Suprapubic skin (tissue), 4 donors: Measurements from ENCODE around the gene ROPN1L. TPM values are rescaled to one million over a fixed set of nuclear protein-coding genes. Genes with fewer than 3 reads are reported as not detected.

Experiments used
- DNase-seq, 2 donors: peaks; one replicate each; pipeline ENCODE4 v3.0.0-alpha.2; 2019; ENCODE audit warnings: low spot score in 2 of 2
- H3K27ac ChIP-seq: fragments of 200-600 bp; sonication (generic); one replicate; pipeline ENCODE4 v1.5.1; 2019
- H3K27me3 ChIP-seq: fragments of 200-600 bp; sonication (generic); one replicate; pipeline ENCODE4 v1.5.1; 2019
- H3K36me3 ChIP-seq: fragments of 200-600 bp; sonication (generic); one replicate; pipeline ENCODE4 v1.5.1; 2019
- H3K4me1 ChIP-seq: fragments of 200-600 bp; sonication (generic); one replicate; pipeline ENCODE4 v1.5.1; 2019
- H3K4me3 ChIP-seq: fragments of 200-600 bp; sonication (generic); one replicate; pipeline ENCODE4 v1.5.1; 2019; ENCODE audit warnings: mild to moderate bottlenecking
- H3K9me3 ChIP-seq: fragments of 200-600 bp; sonication (generic); one replicate; pipeline ENCODE4 v1.5.1; 2019
- CTCF ChIP-seq, 2 donors: fragments of 200-600 bp in 1 of 2; fragments of 450-650 bp in 1 of 2; sonication (generic) in 1 of 2; IDR thresholded peaks; one replicate each; pipeline ENCODE4 v1.5.1; 2016 to 2019; ENCODE audit warnings: antibody characterized with exemption in 2 of 2, mild to moderate bottlenecking in 1 of 2, moderate library complexity in 1 of 2
- EP300 ChIP-seq: sonication (generic); formaldehyde crosslinking; IDR thresholded peaks from one replicate; pipeline ENCODE4 v1.6.1; 2017; ENCODE audit warnings: antibody characterized with exemption
- POLR2A ChIP-seq, 2 donors: fragments of 450-650 bp; IDR thresholded peaks; one replicate each; pipeline ENCODE4 v1.6.1; 2017; ENCODE audit warnings: antibody characterized with exemption in 2 of 2, mild to moderate bottlenecking in 2 of 2, moderate library complexity in 2 of 2
- POLR2AphosphoS5 ChIP-seq, 3 donors: sonication (generic); formaldehyde crosslinking; IDR thresholded peaks; one replicate each; pipeline ENCODE4 v1.6.1; 2017; ENCODE audit warnings: antibody characterized with exemption in 3 of 3
- WGBS: methylation state at CpG from one replicate; pipeline ENCODE4 v1.1.5; 2018; 5-methylcytosine and 5-hydroxymethylcytosine counted together
- total RNA-seq, 4 donors: library from RNA; depleted of rRNA; stranded (reverse); fragments of >200 nt; gene quantifications; one replicate each; pipeline ENCODE4 v1.1.0, GENCODE V29; 2016

ROPN1L gene
- total RNA-seq, 4 donors from 2014 or later = 0.81 TPM; not detected in 3

- WGBS = 82% methylated on average over 4 of the region's 4 CpGs
Measured at GRCh38 chr5:10439692-10440091, 2.0 kb upstream of the ROPN1L start.

GRCh38 chr5:10440367-10440990 is 1.2 kb upstream of the ROPN1L start:
- Histone ChIP-seq H3K9me3 (no peaks in the 10 kb centered on the region), H3K4me3 (no peak overlapping the region), H3K27ac (no peak overlapping the region), H3K4me1 (peaks cover 20% of the 10 kb centered on the region), H3K36me3 (no peaks in the 10 kb centered on the region), H3K27me3 (no peaks in the 10 kb centered on the region)
- DNase-seq = no peak
- TF ChIP-seq POLR2A (IDR thresholded peaks at IDR 0.05) = no peak
- TF ChIP-seq CTCF (IDR thresholded peaks at IDR 0.05) = no peak
- WGBS = 74% methylated on average over 16 of the region's 16 CpGs

More at GRCh38 chr5:10439692-10440091, 2.0 kb upstream of the ROPN1L start:
- Histone ChIP-seq H3K27me3 (no peaks in the 10 kb centered on the region), H3K4me1 (peaks cover 20% of the 10 kb centered on the region), H3K4me3 (no peak overlapping the region), H3K9me3 (no peaks in the 10 kb centered on the region), H3K27ac (no peak overlapping the region), H3K36me3 (peaks cover 6% of the 10 kb centered on the region)
- no peak for DNase-seq
- no peak for TF ChIP-seq POLR2AphosphoS5 (IDR thresholded peaks at IDR 0.05)
- no peak for TF ChIP-seq EP300
- TF ChIP-seq POLR2A (IDR thresholded peaks at IDR 0.05) = no peak
- TF ChIP-seq CTCF (IDR thresholded peaks at IDR 0.05) = no peak

- TF ChIP-seq EP300 = no peak
- no peak for TF ChIP-seq POLR2A (IDR thresholded peaks at IDR 0.05)
- no peak for TF ChIP-seq CTCF (IDR thresholded peaks at IDR 0.05)
- TF ChIP-seq POLR2AphosphoS5 (IDR thresholded peaks at IDR 0.05) = no peak
- peaks cover 20% of the 10 kb centered on the region for H3K4me1 ChIP-seq
- WGBS = 0% methylated on average over 8 of the region's 44 CpGs
- DNase-seq = no peak
- H3K9me3 ChIP-seq = no peaks in the 10 kb centered on the region
- no peak overlapping the region for H3K27ac ChIP-seq
- H3K4me3 ChIP-seq = peak overlapping the region; percentile 73
- no peaks in the 10 kb centered on the region for H3K27me3 ChIP-seq
- H3K36me3 ChIP-seq = no peaks in the 10 kb centered on the region
Measured at GRCh38 chr5:10441992-10442435, 335 bp downstream of the ROPN1L start.

- 35% methylated on average over 4 of the region's 4 CpGs for WGBS
- Histone ChIP-seq H3K9me3 (no peaks in the 10 kb centered on the region), H3K4me3 (peak overlapping the region; percentile 73), H3K27me3 (no peaks in the 10 kb centered on the region), H3K27ac (no peak overlapping the region), H3K4me1 (peaks cover 20% of the 10 kb centered on the region), H3K36me3 (no peaks in the 10 kb centered on the region)
- DNase-seq = no peak
- no peak for TF ChIP-seq POLR2A (IDR thresholded peaks at IDR 0.05)
- TF ChIP-seq POLR2AphosphoS5 (IDR thresholded peaks at IDR 0.05) = no peak
- no peak for TF ChIP-seq EP300
- no peak for TF ChIP-seq CTCF (IDR thresholded peaks at IDR 0.05)
Measured at GRCh38 chr5:10442576-10442975, 897 bp downstream of the ROPN1L start.

- no peaks in the 10 kb centered on the region for H3K9me3 ChIP-seq
- H3K36me3 ChIP-seq = no peaks in the 10 kb centered on the region
- no peak overlapping the region for H3K4me3 ChIP-seq
- WGBS = 80% methylated on average over 8 of the region's 8 CpGs
- no peak for DNase-seq
- peaks cover 20% of the 10 kb centered on the region for H3K4me1 ChIP-seq
- no peak overlapping the region for H3K27ac ChIP-seq
- H3K27me3 ChIP-seq = no peaks in the 10 kb centered on the region
- TF ChIP-seq CTCF (IDR thresholded peaks at IDR 0.05) (no peak), POLR2AphosphoS5 (IDR thresholded peaks at IDR 0.05) (no peak), EP300 (no peak), POLR2A (IDR thresholded peaks at IDR 0.05) (no peak)
Measured at GRCh38 chr5:10445352-10445751, 3.7 kb downstream of the ROPN1L start.
